GM23338 (cell line): ENCODE data around the gene ASS1. TPM values are rescaled to one million over a fixed set of nuclear protein-coding genes. Genes with fewer than 3 reads are reported as not detected.

Experiments used
- ATAC-seq: fragments of 200-7000 bp; cut with Tn5 transposase; 3 replicates; pipeline ENCODE4 v1.9.1; 2020
- DNase-seq: peaks from one replicate; pipeline ENCODE4 v3.0.0-alpha.2; 2015; ENCODE audit warnings: low spot score
- H2AFZ ChIP-seq: fragments of 200-600 bp; sonication (generic); 2 replicates; pipeline ENCODE4 v1.8.0; 2016; ENCODE audit warnings: antibody characterized with exemption, mild to moderate bottlenecking, moderate library complexity
- H3F3A ChIP-seq: fragments of 200-600 bp; sonication (generic); replicated peaks from 2 replicates; pipeline ENCODE4 v1.8.0; 2017; ENCODE audit warnings: antibody characterized with exemption, mixed run types, low read depth
- H3K27ac ChIP-seq: fragments of 200-600 bp; sonication (generic); 2 replicates; pipeline ENCODE4 v1.6.1; 2016; ENCODE audit warnings: low read depth
- H3K27me3 ChIP-seq: fragments of 200-600 bp; sonication (generic); 2 replicates; pipeline ENCODE4 v1.8.0; 2016; ENCODE audit warnings: mild to moderate bottlenecking, mixed run types, moderate library complexity; ENCODE audit not compliant: insufficient read depth
- H3K36me3 ChIP-seq: fragments of 200-600 bp; sonication (generic); 2 replicates; pipeline ENCODE4 v1.8.0; 2016; ENCODE audit warnings: mild to moderate bottlenecking; ENCODE audit not compliant: insufficient read depth
- H3K4me1 ChIP-seq: fragments of 200-600 bp; sonication (generic); 2 replicates; pipeline ENCODE4 v1.8.0; 2016; ENCODE audit warnings: mild to moderate bottlenecking, moderate library complexity; ENCODE audit not compliant: insufficient read depth
- H3K4me2 ChIP-seq: fragments of 200-600 bp; sonication (generic); 2 replicates; pipeline ENCODE4 v1.7.1; 2017; ENCODE audit warnings: mixed run types
- H3K4me3 ChIP-seq: fragments of 200-600 bp; sonication (generic); 2 replicates; pipeline ENCODE4 v1.6.1; 2016; ENCODE audit warnings: mixed run types
- H3K79me2 ChIP-seq: fragments of 200-600 bp; sonication (generic); replicated peaks from 2 replicates; pipeline ENCODE4 v1.8.0; 2017; ENCODE audit warnings: mild to moderate bottlenecking; ENCODE audit not compliant: insufficient read depth
- H3K9me2 ChIP-seq: fragments of 200-600 bp; sonication (generic); 2 replicates; pipeline ENCODE4 v1.8.0; 2017; ENCODE audit not compliant: insufficient read depth
- H4K20me1 ChIP-seq: fragments of 200-600 bp; sonication (generic); replicated peaks from 2 replicates; pipeline ENCODE4 v1.8.0; 2017; ENCODE audit warnings: mild to moderate bottlenecking; ENCODE audit not compliant: insufficient read depth
- H3K27ac Mint-ChIP-seq: 2 replicates; pipeline ENCODE4 v1.8.0; 2020; ENCODE audit warnings: inconsistent platforms, mild to moderate bottlenecking, moderate library complexity, mixed read lengths
- H3K27me3 Mint-ChIP-seq: 3 replicates; pipeline ENCODE4 v1.8.0; 2022; ENCODE audit warnings: low read depth, mild to moderate bottlenecking, moderate library complexity, mixed read lengths, inconsistent platforms; ENCODE audit not compliant: insufficient read depth, poor library complexity
- H3K36me3 Mint-ChIP-seq: 3 replicates; pipeline ENCODE4 v1.8.0; 2021; ENCODE audit warnings: low read depth, mild to moderate bottlenecking, inconsistent platforms, moderate library complexity, mixed read lengths
- H3K4me1 Mint-ChIP-seq: 3 replicates; pipeline ENCODE4 v1.8.0; 2020; ENCODE audit warnings: mild to moderate bottlenecking, inconsistent platforms, mixed read lengths
- H3K4me3 Mint-ChIP-seq: 3 replicates; pipeline ENCODE4 v1.8.0; 2021; ENCODE audit warnings: moderate library complexity, mild to moderate bottlenecking, inconsistent platforms, mixed read lengths
- H3K9me3 Mint-ChIP-seq: 3 replicates; pipeline ENCODE4 v1.8.0; 2020; ENCODE audit warnings: moderate library complexity, mild to moderate bottlenecking, inconsistent platforms, mixed read lengths
- CREB1 ChIP-seq: fragments of 250-450 bp; sonication (Bioruptor Pico); IDR thresholded peaks from 2 replicates; pipeline ENCODE4 v1.5.0; 2020; ENCODE audit warnings: low read depth, mild to moderate bottlenecking, moderate library complexity
- EZH2 ChIP-seq: fragments of 200-600 bp; sonication (generic); IDR thresholded peaks from one replicate; pipeline ENCODE4 v1.8.0; 2017; ENCODE audit warnings: antibody characterized with exemption, mild to moderate bottlenecking, low read depth; ENCODE audit not compliant: unreplicated experiment
- EZH2phosphoT487 ChIP-seq: fragments of 200-600 bp; sonication (generic); IDR thresholded peaks from one replicate; pipeline ENCODE4 v1.8.1; 2018; ENCODE audit warnings: antibody characterized with exemption; ENCODE audit not compliant: unreplicated experiment
- JUNB ChIP-seq: IDR thresholded peaks from one replicate; pipeline ENCODE4 v1.6.1; 2016; ENCODE audit warnings: antibody characterized with exemption; ENCODE audit not compliant: unreplicated experiment
- NANOG ChIP-seq: IDR thresholded peaks from 2 replicates; pipeline ENCODE4 v1.6.1; 2016; ENCODE audit warnings: antibody characterized with exemption, borderline replicate concordance
- POLR2AphosphoS5 ChIP-seq: IDR thresholded peaks from 2 replicates; pipeline ENCODE4 v1.6.1; 2016; ENCODE audit warnings: antibody characterized with exemption, low read depth
- STAT1 ChIP-seq: IDR thresholded peaks from one replicate; pipeline ENCODE4 v1.6.1; 2016; ENCODE audit warnings: antibody characterized with exemption; ENCODE audit not compliant: unreplicated experiment
- ZNF114 ChIP-seq: fragments of 250-450 bp; sonication (Bioruptor Pico); IDR thresholded peaks from 2 replicates; pipeline ENCODE4 v1.5.0; 2020; ENCODE audit warnings: mild to moderate bottlenecking, moderate library complexity
- ZNF331 ChIP-seq: fragments of 250-450 bp; sonication (Bioruptor Pico); IDR thresholded peaks from 2 replicates; pipeline ENCODE4 v1.5.0; 2020; ENCODE audit warnings: low read depth, mild to moderate bottlenecking, moderate library complexity
- polyA plus RNA-seq: library from polyadenylated mRNA; unstranded; fragments of >200 nt; fragmentation: Nextera tagmentation; extraction: Ambion mirVana; gene quantifications from 2 replicates; pipeline ENCODE4 v1.2.1, GENCODE V29; 2016
- total RNA-seq: library from RNA; depleted of rRNA; stranded (reverse); fragments of >200 nt; shearing (Covaris generic); gene quantifications from 2 replicates; pipeline ENCODE4 v1.2.3, GENCODE V29; 2014
- TF ChIP-seq, protein P1 (sequence below): IDR thresholded peaks from one replicate; pipeline ENCODE4 v1.6.1; 2018; ENCODE audit warnings: antibody characterized with exemption; ENCODE audit not compliant: unreplicated experiment
- TF ChIP-seq, protein P2 (sequence below), 2 experiments: fragments of 200-600 bp in 1 of 2; sonication (generic) in 1 of 2; conservative IDR thresholded peaks; 2 replicates each; pipeline versions ENCODE4 v1.5.1 to v1.6.1; 2016 to 2017; ENCODE audit warnings: antibody characterized with exemption in 2 of 2, low read depth in 2 of 2, mild to moderate bottlenecking in 2 of 2, moderate library complexity in 1 of 2
- TF ChIP-seq, protein P3 (sequence below): IDR thresholded peaks from 2 replicates; pipeline ENCODE4 v1.6.1; 2016; ENCODE audit warnings: antibody characterized with exemption
- TF ChIP-seq, protein P4 (sequence below): fragments of 250-450 bp; sonication (Bioruptor Pico); IDR thresholded peaks from 2 replicates; pipeline ENCODE4 v1.5.0; 2020; ENCODE audit warnings: mild to moderate bottlenecking, moderate library complexity

Gene ASS1
- total and polyA plus RNA-seq, 2 experiments from 2014 or later, result 65.8 to 103 TPM

DNA sequence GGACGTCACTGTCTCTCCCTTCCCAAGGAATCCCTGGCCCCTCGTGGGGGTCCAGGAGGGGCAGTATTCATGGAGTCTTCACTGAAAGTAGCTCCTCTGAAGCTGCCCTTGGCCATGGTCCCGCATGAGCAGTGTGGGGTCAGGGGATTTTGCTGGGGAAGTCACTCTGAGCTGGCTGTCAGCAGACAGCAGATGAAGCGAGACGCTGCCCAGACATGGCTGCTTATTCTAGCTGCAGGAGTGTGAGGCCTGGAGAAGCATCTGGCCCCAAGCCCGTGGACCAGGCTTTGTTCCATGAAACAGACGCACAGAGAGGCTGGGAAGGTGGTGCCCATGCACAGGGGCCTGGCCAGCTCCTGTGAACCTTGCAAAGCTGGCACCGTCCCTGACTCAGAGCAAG, 21.5 kb upstream of the ASS1 start:
- H2AFZ ChIP-seq, result no peak overlapping the region
- no peak overlapping the region for H3K27ac ChIP-seq
- Mint-ChIP-seq H3K27ac (no peak overlapping the region), H3K4me1 (peaks cover 25% of the 10 kb centered on the region), H3K36me3 (peaks cover 14% of the 10 kb centered on the region), H3K4me3 (no peak overlapping the region), H3K27me3 (peaks cover 4% of the 10 kb centered on the region), H3K9me3 (peaks cover 4% of the 10 kb centered on the region)
- no peaks in the 10 kb centered on the region for H3K9me2 ChIP-seq
- no peak overlapping the region for H3K4me2 ChIP-seq
- H3K4me3 ChIP-seq, result no peak overlapping the region
- H3K27me3 ChIP-seq, result no peaks in the 10 kb centered on the region
- no peaks in the 10 kb centered on the region for H3F3A ChIP-seq
- H3K4me1 ChIP-seq, result peaks cover 7% of the 10 kb centered on the region; the same call in 1 of the 2 replicates
- ATAC-seq (no peak), DNase-seq (no peak)
- no peaks in the 10 kb centered on the region for H4K20me1 ChIP-seq
- H3K79me2 ChIP-seq, result no peaks in the 10 kb centered on the region
- no peaks in the 10 kb centered on the region for H3K36me3 ChIP-seq
- TF ChIP-seq ZNF114 (CRISPR knock-in tag) (no peak), EZH2phosphoT487 (no peak), ZNF331 (CRISPR knock-in tag) (no peak), EZH2 (no peak), STAT1 (no peak), JUNB (no peak), POLR2AphosphoS5 (no peak), NANOG (no peak), CREB1 (CRISPR knock-in tag) (no peak)
- TF ChIP-seq, protein P1, sequence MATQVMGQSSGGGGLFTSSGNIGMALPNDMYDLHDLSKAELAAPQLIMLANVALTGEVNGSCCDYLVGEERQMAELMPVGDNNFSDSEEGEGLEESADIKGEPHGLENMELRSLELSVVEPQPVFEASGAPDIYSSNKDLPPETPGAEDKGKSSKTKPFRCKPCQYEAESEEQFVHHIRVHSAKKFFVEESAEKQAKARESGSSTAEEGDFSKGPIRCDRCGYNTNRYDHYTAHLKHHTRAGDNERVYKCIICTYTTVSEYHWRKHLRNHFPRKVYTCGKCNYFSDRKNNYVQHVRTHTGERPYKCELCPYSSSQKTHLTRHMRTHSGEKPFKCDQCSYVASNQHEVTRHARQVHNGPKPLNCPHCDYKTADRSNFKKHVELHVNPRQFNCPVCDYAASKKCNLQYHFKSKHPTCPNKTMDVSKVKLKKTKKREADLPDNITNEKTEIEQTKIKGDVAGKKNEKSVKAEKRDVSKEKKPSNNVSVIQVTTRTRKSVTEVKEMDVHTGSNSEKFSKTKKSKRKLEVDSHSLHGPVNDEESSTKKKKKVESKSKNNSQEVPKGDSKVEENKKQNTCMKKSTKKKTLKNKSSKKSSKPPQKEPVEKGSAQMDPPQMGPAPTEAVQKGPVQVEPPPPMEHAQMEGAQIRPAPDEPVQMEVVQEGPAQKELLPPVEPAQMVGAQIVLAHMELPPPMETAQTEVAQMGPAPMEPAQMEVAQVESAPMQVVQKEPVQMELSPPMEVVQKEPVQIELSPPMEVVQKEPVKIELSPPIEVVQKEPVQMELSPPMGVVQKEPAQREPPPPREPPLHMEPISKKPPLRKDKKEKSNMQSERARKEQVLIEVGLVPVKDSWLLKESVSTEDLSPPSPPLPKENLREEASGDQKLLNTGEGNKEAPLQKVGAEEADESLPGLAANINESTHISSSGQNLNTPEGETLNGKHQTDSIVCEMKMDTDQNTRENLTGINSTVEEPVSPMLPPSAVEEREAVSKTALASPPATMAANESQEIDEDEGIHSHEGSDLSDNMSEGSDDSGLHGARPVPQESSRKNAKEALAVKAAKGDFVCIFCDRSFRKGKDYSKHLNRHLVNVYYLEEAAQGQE, result no peak
- TF ChIP-seq, protein P2, sequence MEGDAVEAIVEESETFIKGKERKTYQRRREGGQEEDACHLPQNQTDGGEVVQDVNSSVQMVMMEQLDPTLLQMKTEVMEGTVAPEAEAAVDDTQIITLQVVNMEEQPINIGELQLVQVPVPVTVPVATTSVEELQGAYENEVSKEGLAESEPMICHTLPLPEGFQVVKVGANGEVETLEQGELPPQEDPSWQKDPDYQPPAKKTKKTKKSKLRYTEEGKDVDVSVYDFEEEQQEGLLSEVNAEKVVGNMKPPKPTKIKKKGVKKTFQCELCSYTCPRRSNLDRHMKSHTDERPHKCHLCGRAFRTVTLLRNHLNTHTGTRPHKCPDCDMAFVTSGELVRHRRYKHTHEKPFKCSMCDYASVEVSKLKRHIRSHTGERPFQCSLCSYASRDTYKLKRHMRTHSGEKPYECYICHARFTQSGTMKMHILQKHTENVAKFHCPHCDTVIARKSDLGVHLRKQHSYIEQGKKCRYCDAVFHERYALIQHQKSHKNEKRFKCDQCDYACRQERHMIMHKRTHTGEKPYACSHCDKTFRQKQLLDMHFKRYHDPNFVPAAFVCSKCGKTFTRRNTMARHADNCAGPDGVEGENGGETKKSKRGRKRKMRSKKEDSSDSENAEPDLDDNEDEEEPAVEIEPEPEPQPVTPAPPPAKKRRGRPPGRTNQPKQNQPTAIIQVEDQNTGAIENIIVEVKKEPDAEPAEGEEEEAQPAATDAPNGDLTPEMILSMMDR (conservative IDR thresholded peaks at IDR 0.05; ENCODE audit: low read depth in 2 of 2), result no peak
- TF ChIP-seq, protein P3, sequence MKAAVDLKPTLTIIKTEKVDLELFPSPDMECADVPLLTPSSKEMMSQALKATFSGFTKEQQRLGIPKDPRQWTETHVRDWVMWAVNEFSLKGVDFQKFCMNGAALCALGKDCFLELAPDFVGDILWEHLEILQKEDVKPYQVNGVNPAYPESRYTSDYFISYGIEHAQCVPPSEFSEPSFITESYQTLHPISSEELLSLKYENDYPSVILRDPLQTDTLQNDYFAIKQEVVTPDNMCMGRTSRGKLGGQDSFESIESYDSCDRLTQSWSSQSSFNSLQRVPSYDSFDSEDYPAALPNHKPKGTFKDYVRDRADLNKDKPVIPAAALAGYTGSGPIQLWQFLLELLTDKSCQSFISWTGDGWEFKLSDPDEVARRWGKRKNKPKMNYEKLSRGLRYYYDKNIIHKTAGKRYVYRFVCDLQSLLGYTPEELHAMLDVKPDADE, result no peak
- TF ChIP-seq, protein P4, sequence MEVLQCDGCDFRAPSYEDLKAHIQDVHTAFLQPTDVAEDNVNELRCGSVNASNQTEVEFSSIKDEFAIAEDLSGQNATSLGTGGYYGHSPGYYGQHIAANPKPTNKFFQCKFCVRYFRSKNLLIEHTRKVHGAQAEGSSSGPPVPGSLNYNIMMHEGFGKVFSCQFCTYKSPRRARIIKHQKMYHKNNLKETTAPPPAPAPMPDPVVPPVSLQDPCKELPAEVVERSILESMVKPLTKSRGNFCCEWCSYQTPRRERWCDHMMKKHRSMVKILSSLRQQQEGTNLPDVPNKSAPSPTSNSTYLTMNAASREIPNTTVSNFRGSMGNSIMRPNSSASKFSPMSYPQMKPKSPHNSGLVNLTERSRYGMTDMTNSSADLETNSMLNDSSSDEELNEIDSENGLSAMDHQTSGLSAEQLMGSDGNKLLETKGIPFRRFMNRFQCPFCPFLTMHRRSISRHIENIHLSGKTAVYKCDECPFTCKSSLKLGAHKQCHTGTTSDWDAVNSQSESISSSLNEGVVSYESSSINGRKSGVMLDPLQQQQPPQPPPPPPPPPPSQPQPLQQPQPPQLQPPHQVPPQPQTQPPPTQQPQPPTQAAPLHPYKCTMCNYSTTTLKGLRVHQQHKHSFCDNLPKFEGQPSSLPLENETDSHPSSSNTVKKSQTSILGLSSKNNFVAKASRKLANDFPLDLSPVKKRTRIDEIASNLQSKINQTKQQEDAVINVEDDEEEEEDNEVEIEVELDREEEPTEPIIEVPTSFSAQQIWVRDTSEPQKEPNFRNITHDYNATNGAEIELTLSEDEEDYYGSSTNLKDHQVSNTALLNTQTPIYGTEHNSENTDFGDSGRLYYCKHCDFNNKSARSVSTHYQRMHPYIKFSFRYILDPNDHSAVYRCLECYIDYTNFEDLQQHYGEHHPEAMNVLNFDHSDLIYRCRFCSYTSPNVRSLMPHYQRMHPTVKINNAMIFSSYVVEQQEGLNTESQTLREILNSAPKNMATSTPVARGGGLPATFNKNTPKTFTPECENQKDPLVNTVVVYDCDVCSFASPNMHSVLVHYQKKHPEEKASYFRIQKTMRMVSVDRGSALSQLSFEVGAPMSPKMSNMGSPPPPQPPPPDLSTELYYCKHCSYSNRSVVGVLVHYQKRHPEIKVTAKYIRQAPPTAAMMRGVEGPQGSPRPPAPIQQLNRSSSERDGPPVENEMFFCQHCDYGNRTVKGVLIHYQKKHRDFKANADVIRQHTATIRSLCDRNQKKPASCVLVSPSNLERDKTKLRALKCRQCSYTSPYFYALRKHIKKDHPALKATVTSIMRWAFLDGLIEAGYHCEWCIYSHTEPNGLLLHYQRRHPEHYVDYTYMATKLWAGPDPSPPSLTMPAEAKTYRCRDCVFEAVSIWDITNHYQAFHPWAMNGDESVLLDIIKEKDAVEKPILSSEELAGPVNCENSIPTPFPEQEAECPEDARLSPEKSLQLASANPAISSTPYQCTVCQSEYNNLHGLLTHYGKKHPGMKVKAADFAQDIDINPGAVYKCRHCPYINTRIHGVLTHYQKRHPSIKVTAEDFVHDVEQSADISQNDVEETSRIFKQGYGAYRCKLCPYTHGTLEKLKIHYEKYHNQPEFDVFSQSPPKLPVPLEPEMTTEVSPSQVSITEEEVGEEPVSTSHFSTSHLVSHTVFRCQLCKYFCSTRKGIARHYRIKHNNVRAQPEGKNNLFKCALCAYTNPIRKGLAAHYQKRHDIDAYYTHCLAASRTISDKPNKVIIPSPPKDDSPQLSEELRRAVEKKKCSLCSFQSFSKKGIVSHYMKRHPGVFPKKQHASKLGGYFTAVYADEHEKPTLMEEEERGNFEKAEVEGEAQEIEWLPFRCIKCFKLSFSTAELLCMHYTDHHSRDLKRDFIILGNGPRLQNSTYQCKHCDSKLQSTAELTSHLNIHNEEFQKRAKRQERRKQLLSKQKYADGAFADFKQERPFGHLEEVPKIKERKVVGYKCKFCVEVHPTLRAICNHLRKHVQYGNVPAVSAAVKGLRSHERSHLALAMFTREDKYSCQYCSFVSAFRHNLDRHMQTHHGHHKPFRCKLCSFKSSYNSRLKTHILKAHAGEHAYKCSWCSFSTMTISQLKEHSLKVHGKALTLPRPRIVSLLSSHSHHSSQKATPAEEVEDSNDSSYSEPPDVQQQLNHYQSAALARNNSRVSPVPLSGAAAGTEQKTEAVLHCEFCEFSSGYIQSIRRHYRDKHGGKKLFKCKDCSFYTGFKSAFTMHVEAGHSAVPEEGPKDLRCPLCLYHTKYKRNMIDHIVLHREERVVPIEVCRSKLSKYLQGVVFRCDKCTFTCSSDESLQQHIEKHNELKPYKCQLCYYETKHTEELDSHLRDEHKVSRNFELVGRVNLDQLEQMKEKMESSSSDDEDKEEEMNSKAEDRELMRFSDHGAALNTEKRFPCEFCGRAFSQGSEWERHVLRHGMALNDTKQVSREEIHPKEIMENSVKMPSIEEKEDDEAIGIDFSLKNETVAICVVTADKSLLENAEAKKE, result no peak
